Stimulated activated CD4-positive, alpha-beta T cell treated with anti-CD3 and anti-CD28 coated beads, Interleukin-2, amount 100 ng/mL, for 4 hours (primary cell): ENCODE data around the gene HMCN1.

Source experiments
- DNase-seq: peaks from one replicate; pipeline ENCODE4 v3.0.0-alpha.2; 2020; ENCODE audit warnings: low read depth

HMCN1 gene

DNA sequence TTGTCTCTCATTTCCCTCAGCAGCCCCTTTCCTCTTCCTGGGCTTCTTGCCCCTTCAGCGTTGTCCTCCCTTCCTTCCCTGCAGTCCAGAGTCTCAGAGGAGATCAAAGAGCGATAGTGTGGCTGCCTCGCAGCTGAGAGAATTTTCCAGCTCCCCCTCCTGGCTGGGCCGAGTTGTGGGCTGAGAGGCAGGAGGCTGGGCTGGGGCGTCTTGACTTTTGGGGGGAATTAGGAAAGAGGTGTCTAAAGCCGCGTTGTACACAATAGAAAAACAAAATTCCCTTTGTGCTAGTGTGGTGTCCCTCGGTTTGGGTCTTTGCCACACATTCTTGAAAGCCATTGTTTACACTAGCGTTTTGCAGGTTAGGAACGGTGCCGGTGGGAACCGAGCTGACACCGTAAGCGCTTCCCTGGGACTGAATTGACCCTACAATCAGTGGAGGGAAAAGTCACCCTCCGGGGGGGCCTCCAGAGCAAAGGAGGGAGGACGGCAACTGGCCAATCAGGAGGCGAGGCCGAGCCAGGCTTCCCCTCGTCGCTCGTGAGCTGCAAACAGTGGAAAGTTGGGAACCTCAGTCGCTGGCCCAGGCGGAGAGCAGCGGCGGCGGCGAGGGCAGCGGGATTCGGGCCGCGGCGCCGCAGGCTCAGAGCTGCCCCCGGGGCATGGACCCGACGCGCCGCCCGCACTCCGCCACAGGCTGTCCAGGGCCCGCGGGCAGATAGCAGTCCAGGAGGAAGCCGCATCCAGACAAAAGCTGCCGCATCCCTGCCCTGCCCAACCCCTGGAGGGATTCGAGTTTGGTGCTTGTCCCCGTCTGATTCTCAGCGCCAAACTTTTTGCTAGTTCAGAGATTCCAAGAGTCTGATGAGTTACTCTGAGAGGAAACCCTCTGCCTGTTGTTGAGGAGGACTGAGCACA is at the start of gene HMCN1:
HMCN1 (plus strand) TSS at position 574 of the 918 bp plus-strand sequence. CDS start 389 bp downstream, outside the sequence.
- no peak for DNase-seq

DNA sequence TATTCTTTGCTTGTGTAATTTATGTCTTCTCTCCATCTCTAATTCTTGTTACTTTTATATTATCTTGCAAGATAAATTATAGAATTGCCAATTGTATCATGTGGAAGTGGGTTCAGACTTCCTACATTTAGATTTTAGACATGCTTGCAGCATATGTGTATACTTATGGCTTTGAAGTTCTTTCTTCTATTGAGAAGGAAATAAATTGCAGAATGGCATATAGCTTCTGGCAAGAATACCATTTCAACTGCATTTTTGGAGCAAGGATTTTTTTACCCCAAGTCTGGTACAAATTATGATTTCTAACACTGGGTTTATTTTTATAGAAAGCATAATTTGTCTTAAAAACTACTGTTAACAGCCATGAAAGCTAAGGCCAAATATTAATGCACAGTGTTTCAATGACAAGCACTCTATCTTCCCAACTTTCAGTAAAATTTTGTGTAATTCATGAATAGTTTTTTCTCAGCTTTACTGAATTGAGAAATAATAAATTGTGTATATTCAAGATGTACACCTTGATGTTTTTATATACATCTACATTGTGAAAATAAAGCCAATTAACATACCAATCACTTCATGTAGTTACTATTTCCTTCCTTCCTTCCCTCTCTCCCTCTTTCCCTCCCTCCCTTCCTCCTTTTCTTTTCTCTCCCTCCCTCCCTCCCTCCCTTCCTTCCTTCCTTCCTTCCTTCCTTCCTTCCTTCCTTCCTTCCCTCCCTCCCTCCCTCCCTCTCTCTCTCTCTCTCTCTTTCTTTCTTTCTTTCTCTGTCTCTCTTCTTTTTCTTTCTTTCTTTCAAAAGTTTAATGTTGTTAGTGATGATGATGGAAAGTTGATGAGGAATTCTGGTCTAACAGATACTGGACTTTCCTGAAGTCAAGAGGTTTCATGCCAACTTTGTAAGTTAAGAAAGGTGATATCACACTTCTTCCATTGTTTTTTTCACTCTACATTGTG is 47.1 kb upstream of the HMCN1 start:
- DNase-seq, result no peak

DNA sequence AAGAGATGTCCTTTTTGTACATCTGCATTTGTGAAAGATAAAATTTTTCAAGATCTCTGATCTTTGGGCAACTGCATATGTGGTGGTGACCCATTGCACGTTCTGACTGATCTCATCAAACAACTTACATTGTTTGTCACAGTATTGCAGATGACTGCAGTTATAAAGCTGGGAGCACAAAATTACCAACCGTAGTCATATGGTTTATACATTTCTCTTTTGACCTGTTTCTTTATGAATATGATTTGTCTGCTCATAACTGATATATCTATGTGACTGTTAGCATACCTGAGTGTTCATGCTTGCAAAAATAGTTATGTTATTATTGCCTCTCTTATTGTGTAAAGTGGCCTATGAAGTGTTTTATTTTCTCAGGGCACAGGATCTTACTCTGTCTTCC is 43.7 kb upstream of the HMCN1 start:
- DNase-seq, result no peak

DNA sequence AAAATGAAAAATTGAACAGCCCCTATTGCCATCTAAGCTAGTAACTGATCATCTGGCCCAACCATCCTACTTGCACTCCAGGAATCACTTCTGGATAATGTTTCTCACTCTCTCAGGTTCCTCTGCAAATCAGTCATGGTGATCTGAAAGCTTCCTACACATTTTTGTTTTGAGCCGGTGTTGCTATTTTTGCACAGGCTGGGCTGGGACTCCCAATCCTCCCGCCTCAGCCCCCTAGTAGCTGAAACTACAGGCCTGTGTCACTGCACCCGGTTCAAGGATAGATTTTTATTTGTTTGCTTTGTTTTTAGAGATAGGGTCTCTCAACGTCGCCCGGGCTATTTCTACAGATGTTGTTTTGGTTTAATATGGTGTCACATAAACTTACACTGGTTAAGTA is 40.5 kb upstream of the HMCN1 start:
- no peak for DNase-seq

DNA sequence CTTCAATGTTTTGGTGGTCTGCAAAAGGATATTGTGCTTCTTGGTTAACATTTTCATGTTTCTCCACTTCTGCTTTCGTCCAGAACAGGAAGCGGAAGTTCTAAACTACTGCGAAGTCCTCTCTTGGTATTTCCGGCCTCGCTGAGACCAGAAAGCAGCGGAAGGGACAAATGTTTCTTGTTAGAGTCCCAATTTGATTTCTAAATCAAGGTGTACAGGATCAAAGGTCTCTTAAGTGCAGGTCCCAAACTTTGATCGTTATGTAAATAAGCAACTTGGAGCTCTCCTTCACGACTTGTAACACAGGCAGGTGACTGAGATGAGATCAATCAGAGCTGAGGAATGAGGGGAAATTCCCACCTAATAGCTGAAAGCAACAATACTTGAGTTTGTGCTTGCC is 40.1 kb upstream of the HMCN1 start:
- DNase-seq, result no peak

DNA sequence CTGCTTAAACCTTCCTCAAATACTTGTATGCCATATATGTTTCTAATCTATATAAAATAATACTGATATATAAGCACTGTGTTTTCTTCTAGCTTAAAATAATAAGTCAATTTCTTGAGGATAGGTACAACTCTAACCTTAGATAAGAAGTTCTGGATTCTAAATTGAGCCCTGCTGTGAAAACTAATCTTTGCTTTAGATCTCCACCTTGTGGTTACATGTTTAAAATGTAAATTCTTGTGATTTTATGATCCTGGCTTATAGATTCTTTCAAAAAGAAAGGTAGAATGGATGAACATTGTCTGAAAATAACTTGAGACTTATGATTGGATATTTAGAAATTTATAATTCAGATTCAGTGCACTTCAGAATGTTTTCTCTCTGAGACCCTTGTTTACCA is 38.9 kb upstream of the HMCN1 start:
- DNase-seq, result no peak

DNA sequence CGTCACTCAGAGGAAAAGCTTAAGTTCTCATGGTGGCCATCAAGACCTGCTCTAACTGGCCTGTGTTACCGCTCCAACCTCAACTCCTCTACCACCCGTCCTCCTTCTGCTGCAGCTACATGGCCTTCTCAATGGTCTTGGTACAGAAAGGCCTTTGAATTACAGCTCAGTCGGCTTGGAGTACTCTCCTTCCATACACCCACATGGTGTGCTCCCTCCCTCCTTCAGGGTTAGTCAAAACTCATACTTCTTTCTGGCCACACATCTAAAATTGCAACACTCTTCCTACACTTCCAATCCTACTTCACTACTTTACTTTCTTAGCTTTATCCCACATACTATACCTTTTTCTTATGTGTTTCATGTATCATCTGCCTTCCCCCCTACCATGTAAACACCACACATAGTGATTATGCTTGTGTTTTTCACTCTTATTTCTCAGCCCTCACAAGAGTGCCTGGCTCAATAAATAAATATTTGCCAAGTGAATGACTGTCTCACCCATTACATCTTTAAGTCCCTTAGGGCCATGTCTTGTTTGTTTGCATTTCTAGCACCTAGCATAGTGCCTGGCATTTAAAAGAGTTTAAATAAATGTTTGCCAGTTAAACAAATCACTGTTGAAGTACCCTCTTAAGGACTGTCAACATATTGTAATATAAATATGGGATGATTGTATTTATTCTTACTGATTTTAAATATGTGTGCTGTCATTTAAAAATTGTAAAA is 37.6 kb upstream of the HMCN1 start:
- no peak for DNase-seq

DNA sequence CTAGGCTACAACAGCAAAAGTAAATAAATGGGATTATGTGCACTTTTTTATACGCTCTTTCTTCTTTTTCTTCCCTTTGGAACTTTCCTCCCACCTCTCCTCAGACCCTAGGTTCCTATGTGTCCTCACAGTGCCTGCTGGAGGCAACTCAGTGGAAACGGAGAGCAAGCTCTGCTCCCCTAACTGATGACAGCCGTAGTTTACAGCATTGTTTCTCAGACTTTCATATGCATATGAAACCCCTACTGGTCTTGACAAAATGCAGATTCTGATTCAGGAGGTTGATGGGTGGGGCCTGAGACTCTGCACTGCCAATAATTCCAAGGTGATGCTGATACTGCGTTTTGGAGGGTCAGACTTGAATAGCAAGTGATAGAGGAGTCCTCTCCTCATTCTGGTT is 34.3 kb upstream of the HMCN1 start:
- no peak for DNase-seq

DNA sequence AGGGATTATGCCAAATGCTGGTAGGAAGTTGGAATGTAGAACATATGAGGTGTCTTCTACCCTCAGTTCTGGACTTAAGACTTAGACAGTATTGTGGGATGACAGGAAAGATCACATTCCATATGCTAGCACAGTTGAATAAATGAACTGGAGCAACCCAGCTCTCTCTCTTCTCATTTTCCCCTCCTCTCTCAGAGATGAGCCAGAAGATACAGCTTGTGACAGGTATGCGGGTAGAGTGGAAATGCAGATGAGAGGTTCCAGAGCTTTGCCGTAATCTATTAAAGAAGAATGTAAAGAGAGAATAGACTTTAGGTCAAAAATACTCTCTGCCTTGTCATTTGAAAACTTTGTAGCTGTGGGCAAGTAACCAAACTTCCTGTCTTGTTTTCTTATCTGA is 32.5 kb upstream of the HMCN1 start:
- DNase-seq, result no peak

DNA sequence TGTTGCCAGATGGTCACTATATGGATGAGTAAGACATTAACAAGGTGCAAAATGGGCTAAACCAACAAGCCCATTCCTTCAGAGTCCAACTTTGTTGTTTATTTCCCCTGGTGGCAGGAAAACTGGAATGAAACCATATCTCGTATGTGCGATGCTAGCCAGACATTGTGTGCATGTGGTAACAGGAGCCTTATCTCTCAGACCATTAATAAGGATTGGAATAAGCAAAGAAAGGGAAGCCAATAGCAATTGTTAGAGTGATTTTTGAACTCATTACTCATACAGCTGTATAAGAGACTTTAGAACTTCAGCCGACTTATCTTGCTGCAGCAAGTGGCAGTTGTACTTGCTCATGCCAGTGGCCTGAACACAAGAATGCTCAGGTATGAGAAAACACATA is 30.0 kb upstream of the HMCN1 start:
- no peak for DNase-seq

DNA sequence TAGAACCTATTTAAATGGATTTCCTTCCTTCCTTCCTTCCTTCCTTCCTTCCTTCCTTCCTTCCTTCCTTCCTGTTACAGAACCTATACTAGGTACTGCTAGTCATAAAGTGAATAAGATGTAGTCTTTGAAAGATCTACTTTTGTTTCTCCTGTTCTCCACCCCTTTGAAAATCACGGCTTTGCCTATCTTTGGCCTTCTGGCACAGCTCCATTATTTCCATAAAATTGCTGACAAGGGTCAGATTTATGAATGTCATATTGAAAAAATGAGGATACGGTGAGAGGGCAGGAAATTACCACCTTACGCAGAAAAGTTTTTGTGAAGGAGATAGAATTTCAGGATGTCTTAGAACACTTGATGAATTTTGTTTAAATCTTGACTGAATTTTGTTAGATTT is 18.1 kb upstream of the HMCN1 start:
- no peak for DNase-seq

DNA sequence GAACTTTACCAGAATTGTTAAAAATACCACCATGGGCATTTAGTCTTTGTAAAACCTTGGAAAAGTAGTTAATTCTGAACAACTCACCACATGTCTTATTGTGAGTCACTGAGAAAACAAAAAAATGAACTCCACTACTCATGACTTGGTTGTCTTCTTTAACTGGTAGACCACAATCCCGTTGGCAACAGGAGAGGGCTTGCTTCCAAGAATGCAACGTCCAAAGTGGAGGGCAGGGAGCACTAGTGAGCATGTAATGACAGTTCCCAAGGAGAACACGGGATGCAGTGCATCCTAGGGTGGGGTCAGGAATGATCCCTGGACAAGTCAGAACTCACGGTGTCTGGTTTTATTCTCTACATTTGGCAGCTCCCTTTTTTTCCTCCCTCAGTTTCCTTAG is 15.2 kb upstream of the HMCN1 start:
- DNase-seq, result no peak

DNA sequence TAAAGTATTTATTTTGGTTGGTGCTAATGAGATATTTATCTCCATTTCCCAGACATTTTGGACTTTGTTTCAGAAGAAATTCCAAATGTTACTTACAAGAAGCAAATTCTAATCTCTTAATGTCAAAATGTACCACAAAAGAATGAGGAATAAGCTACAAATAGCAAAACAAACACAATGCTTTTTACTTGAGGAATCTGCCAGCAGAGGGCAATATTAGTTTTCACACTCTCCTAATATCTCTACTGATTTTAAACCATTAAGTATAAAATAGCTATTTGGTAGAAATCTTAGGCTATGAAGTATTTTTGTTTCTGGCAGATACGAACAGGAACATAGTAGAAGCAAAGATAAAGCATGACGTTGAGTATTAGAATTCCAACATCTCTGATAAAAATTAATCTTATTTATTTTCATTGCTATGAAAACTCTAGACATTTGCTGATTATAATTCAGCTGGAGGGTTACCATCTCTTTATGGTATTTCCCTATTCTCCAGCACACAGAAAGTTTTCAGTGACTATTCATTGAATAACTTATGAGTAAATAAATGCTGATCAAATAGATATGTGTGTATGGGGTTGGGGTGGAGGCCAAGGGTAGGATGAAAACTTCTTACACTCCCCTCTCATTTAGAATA is 13.4 kb upstream of the HMCN1 start:
- DNase-seq, result no peak

DNA sequence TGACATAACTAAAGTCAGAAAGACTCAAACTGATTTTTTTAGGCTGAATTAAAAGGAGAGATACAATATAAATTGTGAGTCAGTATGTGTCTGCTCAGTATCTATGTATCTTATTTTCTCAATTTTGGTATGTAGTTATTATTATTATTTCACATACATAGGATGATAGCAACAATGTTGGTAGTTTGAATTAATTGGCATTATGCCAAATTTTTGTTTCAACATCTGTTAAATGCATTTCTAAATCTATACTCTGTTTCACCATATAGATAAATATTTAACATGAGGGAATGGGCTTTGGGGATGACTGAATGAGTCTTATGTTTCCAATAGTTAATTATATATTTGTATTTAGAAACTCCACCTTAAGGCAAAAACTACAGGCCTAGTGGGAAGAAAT is 12.6 kb upstream of the HMCN1 start:
- no peak for DNase-seq

DNA sequence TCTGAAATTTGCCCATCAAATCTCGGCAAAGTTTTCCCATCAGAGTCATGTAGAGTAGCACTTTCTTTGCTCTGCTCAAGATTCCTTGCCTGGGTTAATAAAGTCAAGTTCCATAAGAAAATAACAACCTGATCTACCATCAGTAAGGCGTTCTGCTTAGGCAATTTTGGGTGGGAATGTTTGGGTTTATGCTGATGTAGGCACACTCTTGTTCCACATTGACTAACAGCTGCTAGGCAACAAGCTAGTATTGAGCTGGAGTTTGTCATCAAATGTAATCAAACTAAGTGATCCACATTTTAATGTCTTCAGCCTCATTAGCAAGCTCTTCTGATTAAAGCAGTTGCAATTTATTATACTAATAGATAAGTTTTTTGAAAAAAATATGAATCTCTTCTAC is 12.1 kb upstream of the HMCN1 start:
- no peak for DNase-seq

DNA sequence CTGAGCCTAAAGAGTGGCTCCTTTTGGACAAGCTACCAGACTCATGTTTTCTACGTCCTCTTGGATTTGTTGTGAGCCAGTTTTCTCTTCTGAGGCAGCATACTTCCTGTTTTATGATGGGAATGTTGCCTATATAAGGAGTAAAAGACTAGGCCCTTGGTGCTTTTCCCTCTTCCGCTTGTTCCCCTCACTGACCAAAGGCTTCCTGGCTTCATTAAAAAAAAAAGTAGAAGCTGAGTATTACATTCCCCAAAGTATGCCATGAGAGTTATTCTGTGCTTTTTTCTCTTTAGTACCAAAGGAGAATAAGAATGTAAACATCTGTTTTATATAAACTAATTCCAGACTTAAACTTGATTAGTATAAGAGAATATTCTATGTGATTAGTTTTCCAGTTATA is 6.5 kb upstream of the HMCN1 start:
- DNase-seq, result no peak

DNA sequence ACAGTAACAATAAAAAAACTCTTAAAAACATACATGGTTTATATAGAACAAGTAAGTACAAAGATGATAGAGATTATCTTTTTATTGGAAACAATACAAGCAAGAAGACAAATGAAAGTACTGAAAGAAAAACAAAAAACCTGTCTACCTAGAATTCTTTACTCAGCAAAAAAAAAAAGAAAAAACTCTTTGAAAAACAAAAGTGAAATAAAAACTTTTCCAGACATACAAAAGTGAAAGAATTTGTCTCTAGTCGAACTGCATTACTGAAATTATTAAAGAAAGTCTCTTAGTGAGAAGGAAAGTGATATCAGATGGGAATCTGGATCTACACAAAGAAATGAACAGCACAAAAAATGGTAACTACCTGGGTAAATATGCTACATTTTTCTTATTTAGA is 2.7 kb upstream of the HMCN1 start:
- DNase-seq, result no peak

DNA sequence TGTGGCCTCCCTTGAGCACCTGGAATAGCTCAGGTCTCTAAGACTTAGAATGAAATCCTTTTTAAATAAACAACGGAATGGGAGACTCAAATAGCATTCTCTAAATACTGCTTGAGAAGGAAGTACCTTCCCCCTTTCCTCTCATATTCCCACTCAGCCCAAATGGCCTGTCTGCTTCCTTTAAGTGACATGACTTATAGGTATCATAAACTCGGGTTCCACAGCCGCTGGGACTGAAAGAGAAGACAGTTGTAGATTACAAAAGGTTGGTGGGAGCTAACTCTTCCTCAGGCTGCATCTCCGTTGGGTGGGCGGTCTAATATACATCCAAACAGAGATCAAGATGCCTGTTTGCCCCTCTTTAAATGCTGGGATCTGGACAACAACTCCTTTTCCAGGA is 1.2 kb upstream of the HMCN1 start:
- no peak for DNase-seq

DNA sequence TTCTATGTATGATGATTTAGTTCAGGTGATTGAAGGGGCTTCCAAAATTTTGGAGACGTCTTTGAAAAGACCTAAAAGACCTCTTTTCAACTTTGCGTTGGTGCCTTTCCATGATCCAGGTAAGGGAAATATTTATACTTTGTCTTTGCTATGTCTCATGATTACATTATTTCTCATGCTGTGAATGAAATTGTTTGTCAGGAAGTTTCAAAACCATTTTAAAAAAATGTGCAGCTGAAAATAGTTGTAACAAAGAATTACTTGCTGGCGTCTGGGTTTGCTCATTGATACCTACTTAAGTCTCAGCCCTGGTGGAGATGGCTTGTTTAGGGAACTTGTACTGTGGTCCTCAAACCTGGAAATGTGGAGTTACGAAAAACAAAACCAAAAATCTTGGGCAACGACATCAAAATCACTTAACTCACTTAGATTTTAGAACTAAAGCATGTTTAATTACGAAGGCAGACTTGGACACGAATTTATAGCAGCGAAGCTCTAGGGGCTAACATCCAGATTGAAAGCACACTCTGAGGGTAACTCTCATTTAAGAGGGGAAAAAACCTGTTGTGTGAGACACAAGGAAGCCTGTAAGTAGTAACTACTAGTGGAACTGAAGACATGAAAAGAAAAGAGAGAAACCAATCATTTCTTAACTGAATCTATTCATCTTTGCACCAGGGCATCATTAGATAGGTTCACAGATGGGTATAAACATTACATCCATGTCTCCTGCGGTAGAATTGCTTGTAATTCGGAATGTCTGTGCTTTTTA is 924 bp downstream of the HMCN1 start:
- DNase-seq, result no peak

DNA sequence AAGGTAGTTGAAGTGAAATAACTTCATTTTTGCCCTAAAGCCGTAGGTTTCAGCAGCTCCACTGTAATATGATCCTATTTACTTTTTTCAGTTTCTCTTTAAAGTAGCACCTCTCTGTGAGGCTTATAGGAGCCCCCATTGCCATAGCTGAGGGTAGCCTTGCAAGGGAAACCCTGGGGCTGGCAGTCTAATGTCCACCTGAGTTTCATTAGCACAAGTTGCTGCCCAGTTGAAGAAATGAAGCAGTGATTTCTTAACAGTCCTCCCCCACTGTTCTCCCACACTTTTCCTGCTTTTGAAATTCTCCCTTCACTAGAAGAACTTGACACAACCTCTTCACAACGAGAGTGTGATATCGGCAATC is 1.5 kb downstream of the HMCN1 start:
- DNase-seq, result no peak

DNA sequence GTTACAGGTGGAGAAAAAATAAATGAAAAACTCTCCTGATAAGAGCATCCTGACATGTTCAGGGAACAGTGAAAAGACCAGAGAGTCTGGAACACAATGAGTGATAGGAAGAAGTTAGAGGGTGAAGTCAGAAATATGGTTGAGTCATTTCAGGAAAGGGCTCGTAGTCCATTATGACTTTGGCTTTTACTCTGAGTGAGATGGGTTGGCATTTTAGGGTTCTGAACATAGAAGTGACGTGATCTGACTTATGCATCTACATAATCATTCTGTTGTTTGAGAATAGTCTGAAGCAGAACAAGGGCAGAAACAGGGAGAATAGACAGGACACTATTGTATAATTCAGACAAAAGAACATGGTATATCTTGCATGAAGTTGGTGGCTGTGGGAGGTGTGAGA is 5.8 kb downstream of the HMCN1 start:
- no peak for DNase-seq
